ENCODE results near the gene WDR27.

DNA sequence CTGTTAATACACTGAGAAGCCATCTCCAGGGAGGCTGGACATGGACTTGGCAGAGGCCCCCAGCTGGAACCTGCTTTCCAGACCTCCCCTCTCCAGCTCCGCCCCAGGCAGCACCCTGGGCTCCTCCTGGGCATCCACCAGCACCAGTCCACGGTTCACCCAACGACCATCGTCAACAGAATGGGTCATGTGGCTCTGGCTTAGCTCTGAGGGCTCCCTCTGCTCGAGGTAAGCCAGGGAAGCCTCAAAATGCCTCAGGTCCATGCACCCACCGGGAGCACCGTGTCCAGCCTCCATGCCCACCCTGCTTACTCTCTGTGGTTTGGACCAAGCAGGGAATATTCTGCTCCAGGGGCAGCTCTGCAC is 40.5 kb downstream of the WDR27 start:
- TF ChIP-seq NFIC (IDR thresholded peaks at IDR 0.05) (no peak), TAF1 (IDR thresholded peaks at IDR 0.05; ENCODE audit: low read depth) (no peak)
